Gastroesophageal sphincter (tissue), 4 donors: ENCODE data around the gene PCDH9. TPM values are rescaled to one million over a fixed set of nuclear protein-coding genes. Genes with fewer than 3 reads are reported as not detected.

Source experiments
- ATAC-seq: fragments of 150-250 bp; one replicate; pipeline ENCODE4 v1.9.1; 2016; ENCODE audit warnings: mild to moderate bottlenecking, moderate library complexity
- H3K27ac ChIP-seq, 4 donors: fragments of 200-600 bp; sonication (generic) in 3 of 4; 1 replicate in 3 of 4; 2 replicates in 1 of 4; pipeline ENCODE4 v1.5.1; 2016 to 2019
- H3K27me3 ChIP-seq: fragments of 200-600 bp; sonication (generic); one replicate; pipeline ENCODE4 v1.5.1; 2019
- H3K36me3 ChIP-seq, 2 donors: fragments of 200-600 bp; sonication (generic); one replicate each; pipeline ENCODE4 v1.5.1; 2019; ENCODE audit warnings: control low read depth in 1 of 2
- H3K4me1 ChIP-seq, 3 donors: fragments of 200-600 bp; sonication (generic); 1 replicate in 2 of 3; 2 replicates in 1 of 3; pipeline ENCODE4 v1.5.1; 2016 to 2019; ENCODE audit warnings: control low read depth in 2 of 3
- H3K4me3 ChIP-seq, 2 donors: fragments of 200-600 bp; sonication (generic); one replicate each; pipeline ENCODE4 v1.5.1; 2019; ENCODE audit warnings: mild to moderate bottlenecking in 1 of 2, moderate library complexity in 1 of 2
- H3K9me3 ChIP-seq, 3 donors: fragments of 200-600 bp; sonication (generic); one replicate each; pipeline ENCODE4 v1.5.1; 2017 to 2019; ENCODE audit warnings: control low read depth in 2 of 3
- EP300 ChIP-seq: sonication (generic); formaldehyde crosslinking; IDR thresholded peaks from one replicate; pipeline ENCODE4 v1.6.1; 2017; ENCODE audit warnings: antibody characterized with exemption, mild to moderate bottlenecking
- POLR2A ChIP-seq, 2 donors: fragments of 450-650 bp; IDR thresholded peaks; one replicate each; pipeline ENCODE4 v1.6.1; 2017; ENCODE audit warnings: antibody characterized with exemption in 2 of 2, mild to moderate bottlenecking in 2 of 2, moderate library complexity in 1 of 2
- POLR2AphosphoS5 ChIP-seq: sonication (generic); formaldehyde crosslinking; IDR thresholded peaks from one replicate; pipeline ENCODE4 v1.6.1; 2017; ENCODE audit warnings: antibody characterized with exemption
- WGBS, 2 donors: methylation state at CpG; one replicate each; pipeline ENCODE4 v1.1.5; 2018; ENCODE audit warnings: low coverage in 1 of 2; 5-methylcytosine and 5-hydroxymethylcytosine counted together
- total RNA-seq, 4 donors: library from RNA; depleted of rRNA; stranded (reverse); fragments of >200 nt; gene quantifications; one replicate each; pipeline ENCODE4 v1.1.0, GENCODE V29; 2016
- TF ChIP-seq, protein P1 (sequence below), 4 experiments: fragments of 200-600 bp in 2 of 4; fragments of 450-650 bp in 2 of 4; sonication (generic) in 1 of 4; IDR thresholded peaks; one replicate each; pipeline ENCODE4 v1.5.1; 2017 to 2019; ENCODE audit warnings: antibody characterized with exemption in 4 of 4, mild to moderate bottlenecking in 2 of 4, moderate library complexity in 2 of 4

PCDH9 gene
- total RNA-seq, 4 donors from 2014 or later = 52.9 to 141 (median 56.5) TPM

DNA sequence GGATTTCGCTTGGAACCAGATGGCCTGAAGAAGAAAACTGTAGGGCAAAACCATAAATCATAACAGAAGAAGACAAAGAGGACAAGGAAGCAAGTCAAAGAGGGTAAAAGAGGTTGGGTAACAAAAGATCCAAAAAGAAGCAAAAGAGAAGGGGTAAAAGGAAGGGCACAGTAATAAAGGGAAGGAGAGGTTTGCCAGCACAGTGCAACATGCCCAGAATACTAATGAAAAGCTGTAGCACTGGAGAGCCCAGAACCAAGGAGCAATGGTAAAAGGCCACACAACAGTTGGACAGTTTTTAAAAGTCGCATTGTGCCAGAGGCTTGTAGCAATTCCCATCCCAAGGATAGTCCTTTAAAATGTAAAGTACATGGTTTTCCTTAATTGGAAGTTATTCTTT is 506.6 kb downstream of the PCDH9 start:
- no peak for ATAC-seq
- TF ChIP-seq, protein P1, sequence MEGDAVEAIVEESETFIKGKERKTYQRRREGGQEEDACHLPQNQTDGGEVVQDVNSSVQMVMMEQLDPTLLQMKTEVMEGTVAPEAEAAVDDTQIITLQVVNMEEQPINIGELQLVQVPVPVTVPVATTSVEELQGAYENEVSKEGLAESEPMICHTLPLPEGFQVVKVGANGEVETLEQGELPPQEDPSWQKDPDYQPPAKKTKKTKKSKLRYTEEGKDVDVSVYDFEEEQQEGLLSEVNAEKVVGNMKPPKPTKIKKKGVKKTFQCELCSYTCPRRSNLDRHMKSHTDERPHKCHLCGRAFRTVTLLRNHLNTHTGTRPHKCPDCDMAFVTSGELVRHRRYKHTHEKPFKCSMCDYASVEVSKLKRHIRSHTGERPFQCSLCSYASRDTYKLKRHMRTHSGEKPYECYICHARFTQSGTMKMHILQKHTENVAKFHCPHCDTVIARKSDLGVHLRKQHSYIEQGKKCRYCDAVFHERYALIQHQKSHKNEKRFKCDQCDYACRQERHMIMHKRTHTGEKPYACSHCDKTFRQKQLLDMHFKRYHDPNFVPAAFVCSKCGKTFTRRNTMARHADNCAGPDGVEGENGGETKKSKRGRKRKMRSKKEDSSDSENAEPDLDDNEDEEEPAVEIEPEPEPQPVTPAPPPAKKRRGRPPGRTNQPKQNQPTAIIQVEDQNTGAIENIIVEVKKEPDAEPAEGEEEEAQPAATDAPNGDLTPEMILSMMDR (IDR thresholded peaks at IDR 0.05) = no peak
- TF ChIP-seq POLR2A (IDR thresholded peaks at IDR 0.05) (no peak), POLR2AphosphoS5 (no peak), EP300 (no peak)

DNA sequence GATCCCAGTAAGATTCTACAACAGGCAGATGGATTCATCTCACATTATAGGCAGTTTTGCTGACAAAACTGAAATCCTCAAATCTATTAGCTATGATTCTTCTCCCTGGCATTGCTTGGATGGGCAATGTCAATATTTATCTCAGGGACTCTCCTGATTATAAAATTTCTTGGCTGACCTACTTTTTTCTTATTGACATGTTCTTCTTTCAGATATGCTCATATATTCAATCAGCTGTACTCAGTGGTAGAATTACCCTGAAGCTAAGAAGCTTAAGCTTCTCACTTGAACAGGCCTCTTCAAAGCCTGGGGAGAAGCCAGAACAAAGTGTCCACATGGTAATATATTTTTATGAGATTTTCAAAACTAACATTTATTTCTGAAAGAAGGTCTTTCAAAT is 513.6 kb downstream of the PCDH9 start:
- H3K4me1 ChIP-seq = no peaks in the 10 kb centered on the region
- H3K4me3 ChIP-seq = no peak overlapping the region
- H3K27ac ChIP-seq = no peak overlapping the region
- TF ChIP-seq, protein P1 (IDR thresholded peaks at IDR 0.05) = no peak
- TF ChIP-seq POLR2AphosphoS5 = no peak
- H3K27me3 ChIP-seq = no peaks in the 10 kb centered on the region
- no peak for ATAC-seq
- H3K36me3 ChIP-seq = no peaks in the 10 kb centered on the region
- H3K9me3 ChIP-seq = no peaks in the 10 kb centered on the region

More for the DNA sequence above, 506.6 kb downstream of the PCDH9 start:
- WGBS, 2 donors = 76 to 94% methylated on average over 2 of the region's 2 CpGs
- no peaks in the 10 kb centered on the region for H3K36me3 ChIP-seq
- no peaks in the 10 kb centered on the region for H3K9me3 ChIP-seq
- H3K4me3 ChIP-seq = no peak overlapping the region
- no peaks in the 10 kb centered on the region for H3K4me1 ChIP-seq
- no peak overlapping the region for H3K27ac ChIP-seq
- H3K27me3 ChIP-seq = no peaks in the 10 kb centered on the region

- Histone ChIP-seq H3K9me3 (no peaks in the 10 kb centered on the region), H3K36me3 (no peaks in the 10 kb centered on the region), H3K4me1 (no peaks in the 10 kb centered on the region), H3K27ac (no peak overlapping the region), H3K4me3 (no peak overlapping the region), H3K27me3 (no peaks in the 10 kb centered on the region)
- ATAC-seq = no peak
- TF ChIP-seq EP300 (no peak), POLR2A (IDR thresholded peaks at IDR 0.05) (no peak), POLR2AphosphoS5 (no peak)
- TF ChIP-seq, protein P1 (IDR thresholded peaks at IDR 0.05) = no peak
These were observed 515.3 kb downstream of the PCDH9 start for GRCh38 chr13:66714795-66715194.

DNA sequence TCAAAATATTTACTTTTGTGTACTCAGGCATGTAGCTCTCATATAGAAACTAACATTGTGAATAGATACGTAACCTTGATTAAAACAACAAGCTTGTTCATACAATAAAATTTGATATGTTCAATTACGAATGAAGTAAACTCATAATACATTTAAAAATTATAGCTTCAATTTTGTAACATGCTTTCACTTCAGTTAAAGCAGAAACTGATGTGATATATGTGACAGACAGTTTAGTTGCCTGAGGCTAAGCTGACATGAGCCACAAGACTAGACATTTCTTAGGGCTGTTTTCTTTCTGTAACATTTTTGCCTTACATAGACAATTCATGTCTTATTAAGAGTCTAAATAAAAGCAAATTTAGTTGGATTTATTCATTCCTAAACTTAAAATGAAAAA is 526.0 kb downstream of the PCDH9 start:
- Histone ChIP-seq H3K36me3 (no peaks in the 10 kb centered on the region), H3K9me3 (no peaks in the 10 kb centered on the region), H3K27me3 (no peaks in the 10 kb centered on the region), H3K4me3 (no peak overlapping the region), H3K27ac (no peak overlapping the region), H3K4me1 (peaks cover 0 to 5% (median 0%) of the 10 kb centered on the region in 3 donors)
- WGBS, 2 donors = 85 to 95% methylated on average over 2 of the region's 2 CpGs
- TF ChIP-seq POLR2A (IDR thresholded peaks at IDR 0.05) = no peak
- TF ChIP-seq EP300 = no peak
- TF ChIP-seq, protein P1 (IDR thresholded peaks at IDR 0.05) = no peak
- TF ChIP-seq POLR2AphosphoS5 = no peak
- no peak for ATAC-seq

- H3K27me3 ChIP-seq = no peaks in the 10 kb centered on the region
- TF ChIP-seq, protein P1 (IDR thresholded peaks at IDR 0.05) = no peak
- TF ChIP-seq POLR2A (IDR thresholded peaks at IDR 0.05) = no peak
- TF ChIP-seq EP300 = no peak
- TF ChIP-seq POLR2AphosphoS5 = no peak
- peaks cover 0 to 5% (median 0%) of the 10 kb centered on the region in 3 donors for H3K4me1 ChIP-seq
- no peaks in the 10 kb centered on the region for H3K36me3 ChIP-seq
- H3K4me3 ChIP-seq = no peak overlapping the region
- ATAC-seq = no peak
- whole genome bisulfite sequencing, 2 donors = 67 to 83% methylated on average over 1 to 3 of the region's 3 CpGs
- H3K27ac ChIP-seq = no peak overlapping the region
- H3K9me3 ChIP-seq = no peaks in the 10 kb centered on the region
These were observed 526.5 kb downstream of the PCDH9 start for GRCh38 chr13:66703597-66703996.
